HG03097 (cell line): ENCODE data around the gene ADAMTS12.

Source experiments
- ATAC-seq: cut with Tn5 transposase; IDR thresholded peaks from one replicate; pipeline ENCODE4 v1.9.1; 2021; ENCODE audit not compliant: unreplicated experiment, low FRiP score

The ADAMTS12 gene

GRCh38 chr5:33726422-33727165 is 165.2 kb downstream of the ADAMTS12 start:
- no peak for ATAC-seq

GRCh38 chr5:33725806-33726205 is 166.0 kb downstream of the ADAMTS12 start:
- no peak for ATAC-seq

- no peak for ATAC-seq
These were observed 170.1 kb downstream of the ADAMTS12 start for GRCh38 chr5:33721491-33722200.

- ATAC-seq, result no peak
These were observed 171.6 kb downstream of the ADAMTS12 start for GRCh38 chr5:33720176-33720575.

- no peak for ATAC-seq
These were observed 172.0 kb downstream of the ADAMTS12 start for GRCh38 chr5:33719769-33720168.

- ATAC-seq, result no peak
These were observed 176.1 kb downstream of the ADAMTS12 start for GRCh38 chr5:33715661-33716060.

GRCh38 chr5:33713136-33713765 is 178.5 kb downstream of the ADAMTS12 start:
- ATAC-seq, result no peak

GRCh38 chr5:33712664-33713063 is 179.1 kb downstream of the ADAMTS12 start:
- ATAC-seq, result no peak

- no peak for ATAC-seq
These were observed 180.6 kb downstream of the ADAMTS12 start for GRCh38 chr5:33711094-33711679.

GRCh38 chr5:33702867-33703266 is 188.9 kb downstream of the ADAMTS12 start:
- ATAC-seq, result no peak

- no peak for ATAC-seq
These were observed 189.8 kb downstream of the ADAMTS12 start for GRCh38 chr5:33701951-33702350.

- no peak for ATAC-seq
These were observed 190.5 kb downstream of the ADAMTS12 start for GRCh38 chr5:33701251-33701650.

- no peak for ATAC-seq
These were observed 195.4 kb downstream of the ADAMTS12 start for GRCh38 chr5:33696411-33696810.

GRCh38 chr5:33692980-33693379 is 198.8 kb downstream of the ADAMTS12 start:
- ATAC-seq, result no peak

- no peak for ATAC-seq
These were observed 199.9 kb downstream of the ADAMTS12 start for GRCh38 chr5:33691856-33692255.

- no peak for ATAC-seq
These were observed 201.2 kb downstream of the ADAMTS12 start for GRCh38 chr5:33690374-33691135.

- no peak for ATAC-seq
These were observed 203.3 kb downstream of the ADAMTS12 start for GRCh38 chr5:33688526-33688925.

GRCh38 chr5:33688066-33688465 is 203.7 kb downstream of the ADAMTS12 start:
- no peak for ATAC-seq

- ATAC-seq, result no peak
These were observed 205.7 kb downstream of the ADAMTS12 start for GRCh38 chr5:33685873-33686755.
